Heart left ventricle (tissue), 13 donors: ENCODE data around the gene C2orf81.

Source experiments
- POLR2A ChIP-seq, 2 donors: fragments of 450-650 bp; IDR thresholded peaks; one replicate each; pipeline ENCODE4 v1.6.1; 2017; ENCODE audit warnings: antibody characterized with exemption in 2 of 2, mild to moderate bottlenecking in 2 of 2, moderate library complexity in 2 of 2
- TF ChIP-seq, protein P1 (sequence below), 12 donors: fragments of 200-600 bp; sonication (generic) in 4 of 12; IDR thresholded peaks; one replicate each; pipeline versions ENCODE4 v1.5.0 to v1.8.0; 2018 to 2022; ENCODE audit warnings: antibody characterized with exemption in 12 of 12, mild to moderate bottlenecking in 5 of 12
- donor health status: ischemic (EF 13 %, LVEDD 7.1; RV severe dilation, severe dysfunction).
- donor health status: DM: no; HTN: yes; CAD: no.
- donor health status: DM: no; HTN: no; CAD: no.
- donor health status: ischemic (EF 25% LVEDD 6.9; RV normal size, moderate dysfunction).
- donor health status: ischemic (EF 25% LVEDD 5.7; RV mildly dilated, moderate dysfunction).
- donor health status: ischemic (EF 35%, LVEDD 5.7; RV mildly dilated, moderate dysfunction).
- donor health status: nonischemic (EF 11% LVEDD 7.7; RV severe dilation, severe dysfunction).
- donor health status: DM: yes; HTN: yes; CAD: no.
- donor health status: PGD.
- donor health status: ischemic (EF 29% LVEDD 5.4; RV normal size, mild dysfunction).
- donor health status: nonischemic (EF 23%, LVEDD 6.1; RV moderate dilation, normal function).

- TF ChIP-seq POLR2A (IDR thresholded peaks at IDR 0.05), result no peak
- TF ChIP-seq, protein P1, sequence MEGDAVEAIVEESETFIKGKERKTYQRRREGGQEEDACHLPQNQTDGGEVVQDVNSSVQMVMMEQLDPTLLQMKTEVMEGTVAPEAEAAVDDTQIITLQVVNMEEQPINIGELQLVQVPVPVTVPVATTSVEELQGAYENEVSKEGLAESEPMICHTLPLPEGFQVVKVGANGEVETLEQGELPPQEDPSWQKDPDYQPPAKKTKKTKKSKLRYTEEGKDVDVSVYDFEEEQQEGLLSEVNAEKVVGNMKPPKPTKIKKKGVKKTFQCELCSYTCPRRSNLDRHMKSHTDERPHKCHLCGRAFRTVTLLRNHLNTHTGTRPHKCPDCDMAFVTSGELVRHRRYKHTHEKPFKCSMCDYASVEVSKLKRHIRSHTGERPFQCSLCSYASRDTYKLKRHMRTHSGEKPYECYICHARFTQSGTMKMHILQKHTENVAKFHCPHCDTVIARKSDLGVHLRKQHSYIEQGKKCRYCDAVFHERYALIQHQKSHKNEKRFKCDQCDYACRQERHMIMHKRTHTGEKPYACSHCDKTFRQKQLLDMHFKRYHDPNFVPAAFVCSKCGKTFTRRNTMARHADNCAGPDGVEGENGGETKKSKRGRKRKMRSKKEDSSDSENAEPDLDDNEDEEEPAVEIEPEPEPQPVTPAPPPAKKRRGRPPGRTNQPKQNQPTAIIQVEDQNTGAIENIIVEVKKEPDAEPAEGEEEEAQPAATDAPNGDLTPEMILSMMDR (IDR thresholded peaks at IDR 0.05), result no peak
Measured at GRCh38 chr2:74381751-74382150, 39.7 kb downstream of the C2orf81 start.
